ENCODE results near the gene DAAM2.

DAAM2 gene

DNA sequence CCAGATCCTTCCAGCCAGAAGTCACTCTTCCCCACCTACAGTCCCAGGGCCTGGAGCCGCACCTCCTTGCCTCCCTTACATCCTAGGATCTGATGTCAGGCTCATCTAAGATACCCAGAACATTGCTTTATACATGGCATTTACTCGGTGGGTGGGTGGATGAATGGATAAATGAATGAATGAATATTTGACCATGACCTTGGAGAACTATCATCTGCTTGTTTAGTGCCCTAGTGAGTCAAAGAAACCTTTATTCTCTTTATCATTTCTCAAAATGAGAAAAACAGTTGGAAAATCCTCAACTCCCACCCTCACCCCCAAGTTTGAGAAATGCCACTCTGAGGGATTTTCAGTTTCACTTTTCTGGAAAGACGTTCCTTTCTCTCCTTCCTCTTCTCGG lies 56.0 kb downstream of the DAAM2 start:
- no peak for DNase-seq (ENCODE audit: low spot score)

GRCh38 chr6:39849228-39849627 lies 57.1 kb downstream of the DAAM2 start:
- DNase-seq (ENCODE audit: low spot score): no peak

DNA sequence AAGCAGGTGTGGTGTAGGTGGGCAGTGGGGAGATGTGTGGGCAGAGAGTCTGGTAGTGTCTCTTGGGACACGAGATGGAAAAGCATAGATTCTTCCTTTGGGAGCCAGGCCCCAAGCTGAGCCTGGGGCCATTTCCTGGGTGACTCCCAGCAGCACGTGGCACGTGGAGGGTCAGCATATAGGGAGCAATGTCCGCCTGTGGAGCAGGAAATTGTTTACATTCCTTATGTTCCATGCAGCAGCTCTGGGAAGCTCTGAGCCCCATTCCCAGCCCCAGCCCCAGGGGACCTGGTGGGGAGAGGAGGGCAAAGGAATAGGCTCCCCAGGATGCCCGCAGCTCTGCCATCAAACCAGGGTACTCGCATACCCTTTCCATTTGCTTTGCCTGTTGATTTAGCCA lies 57.6 kb downstream of the DAAM2 start:
- no peak for DNase-seq (ENCODE audit: low spot score)

DNA sequence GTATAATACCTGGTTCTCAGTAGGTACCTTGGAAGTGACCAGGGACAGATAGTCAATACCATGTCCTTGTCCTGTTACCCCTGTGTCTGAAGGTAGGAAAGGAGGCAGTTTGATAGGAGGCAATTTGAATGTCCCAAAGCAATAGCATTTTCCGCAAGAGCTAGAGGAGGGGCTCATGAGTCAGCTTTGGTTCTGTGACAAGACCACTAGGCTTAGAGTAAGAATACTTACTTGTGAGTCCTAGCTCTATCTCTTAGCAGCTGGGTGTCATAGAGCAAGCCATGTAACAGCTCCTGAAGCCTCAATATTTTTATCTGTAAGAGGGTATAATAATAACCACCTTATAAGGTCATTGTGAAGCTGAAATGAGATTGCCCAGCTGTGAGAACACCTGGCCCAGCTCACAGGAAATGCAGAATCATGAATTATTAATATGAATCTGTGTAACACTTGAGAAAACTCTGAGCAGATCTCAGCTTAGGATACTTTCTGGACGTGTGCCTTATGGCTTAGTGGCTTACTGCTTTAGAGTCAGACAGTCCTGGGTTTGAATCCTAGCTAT lies 58.6 kb downstream of the DAAM2 start:
- no peak for DNase-seq (ENCODE audit: low spot score)

DNA sequence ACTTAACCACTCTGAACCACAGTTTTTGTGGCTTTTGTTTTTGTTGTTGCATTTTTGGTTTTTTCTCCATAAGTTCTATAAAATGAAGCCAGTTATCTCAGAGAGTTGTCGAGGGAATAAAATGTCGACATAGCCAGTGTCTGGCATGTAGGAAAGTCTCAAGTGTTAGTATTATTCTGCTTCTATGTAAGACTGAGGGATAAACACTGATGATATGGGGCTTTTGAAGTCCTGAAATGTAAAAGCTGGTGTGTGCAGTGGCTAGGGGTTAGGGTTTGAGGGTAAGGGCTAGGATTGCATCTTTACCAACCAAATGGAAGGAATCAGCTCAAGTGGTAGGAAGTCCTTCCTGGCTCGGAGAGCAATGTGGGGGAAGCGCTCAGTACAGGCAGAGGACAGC lies 59.2 kb downstream of the DAAM2 start:
- no peak for DNase-seq (ENCODE audit: low spot score)

GRCh38 chr6:39852324-39852723 lies 60.1 kb downstream of the DAAM2 start:
- no peak for DNase-seq (ENCODE audit: low spot score)

DNA sequence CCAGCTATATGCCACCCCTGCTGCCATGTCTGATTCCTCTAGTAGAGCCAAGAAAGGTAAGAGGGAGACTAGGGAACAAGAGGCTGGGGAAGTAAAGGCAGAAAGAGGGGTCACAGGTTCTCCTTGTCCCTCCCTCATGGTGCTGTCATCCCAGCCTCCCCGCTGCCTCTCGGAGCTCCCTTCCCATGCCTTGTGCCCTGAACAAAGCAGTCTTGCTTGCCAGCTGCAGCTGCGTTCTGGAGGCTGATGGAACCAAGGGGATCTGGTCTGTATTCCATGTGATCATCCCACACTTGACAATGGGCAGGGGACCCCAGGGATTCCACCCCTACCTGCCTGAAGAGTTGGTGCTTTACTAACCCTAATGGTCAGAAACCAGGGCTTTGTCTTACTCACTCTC lies 61.4 kb downstream of the DAAM2 start:
- DNase-seq (ENCODE audit: low spot score): no peak

DNA sequence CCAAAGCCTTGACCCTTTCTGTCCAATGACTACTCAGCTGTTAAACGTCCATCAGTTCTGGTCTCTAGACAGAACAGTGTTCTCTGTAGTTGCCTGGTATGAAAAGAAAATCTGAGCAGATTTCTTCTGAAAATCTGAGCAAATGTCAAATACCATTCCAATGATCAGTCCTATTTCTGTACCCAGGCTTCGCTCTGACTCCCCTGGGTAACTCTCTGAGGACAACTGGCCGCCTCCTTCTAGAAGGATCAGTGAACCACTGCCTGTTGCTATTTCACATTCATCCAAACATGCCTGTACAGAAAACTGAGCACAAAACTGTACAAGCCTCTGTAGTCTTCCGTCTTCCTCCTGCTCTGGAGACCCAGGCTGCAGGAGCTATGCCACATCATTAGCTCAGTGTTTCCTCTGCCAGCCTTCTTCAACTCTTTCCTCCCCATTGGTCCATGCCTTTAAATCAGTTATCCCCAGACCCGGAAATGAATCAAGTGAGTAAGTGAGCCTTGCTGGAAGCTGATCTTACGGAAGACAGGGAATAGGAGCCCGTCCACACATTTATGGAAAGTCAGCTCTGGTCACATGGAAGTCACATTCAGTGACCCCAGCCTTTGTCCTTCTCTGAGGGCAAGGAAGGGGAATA lies 63.3 kb downstream of the DAAM2 start:
- no peak for DNase-seq (ENCODE audit: low spot score)

DNA sequence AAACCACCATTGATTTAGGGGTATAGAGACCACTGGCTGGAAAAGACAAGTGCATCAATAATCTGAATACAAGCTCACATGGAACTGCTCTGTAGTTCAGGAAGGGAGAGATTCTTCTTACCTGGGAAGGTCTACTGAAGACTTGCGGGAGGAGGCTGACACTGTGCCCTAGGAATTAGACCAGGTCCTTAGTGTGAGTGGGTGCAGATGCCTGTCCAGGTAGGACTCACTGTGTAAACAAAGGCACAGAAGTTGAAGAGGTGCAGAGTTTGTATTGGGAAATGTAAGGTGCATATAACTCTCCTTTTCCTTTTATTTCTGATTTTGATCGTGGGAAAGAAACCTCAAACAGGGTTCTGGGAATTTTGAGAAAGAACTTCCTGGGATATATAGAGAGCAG lies 66.8 kb downstream of the DAAM2 start:
- DNase-seq (ENCODE audit: low spot score): no peak

GRCh38 chr6:39861663-39862062 lies 69.5 kb downstream of the DAAM2 start:
- DNase-seq (ENCODE audit: low spot score): no peak

DNA sequence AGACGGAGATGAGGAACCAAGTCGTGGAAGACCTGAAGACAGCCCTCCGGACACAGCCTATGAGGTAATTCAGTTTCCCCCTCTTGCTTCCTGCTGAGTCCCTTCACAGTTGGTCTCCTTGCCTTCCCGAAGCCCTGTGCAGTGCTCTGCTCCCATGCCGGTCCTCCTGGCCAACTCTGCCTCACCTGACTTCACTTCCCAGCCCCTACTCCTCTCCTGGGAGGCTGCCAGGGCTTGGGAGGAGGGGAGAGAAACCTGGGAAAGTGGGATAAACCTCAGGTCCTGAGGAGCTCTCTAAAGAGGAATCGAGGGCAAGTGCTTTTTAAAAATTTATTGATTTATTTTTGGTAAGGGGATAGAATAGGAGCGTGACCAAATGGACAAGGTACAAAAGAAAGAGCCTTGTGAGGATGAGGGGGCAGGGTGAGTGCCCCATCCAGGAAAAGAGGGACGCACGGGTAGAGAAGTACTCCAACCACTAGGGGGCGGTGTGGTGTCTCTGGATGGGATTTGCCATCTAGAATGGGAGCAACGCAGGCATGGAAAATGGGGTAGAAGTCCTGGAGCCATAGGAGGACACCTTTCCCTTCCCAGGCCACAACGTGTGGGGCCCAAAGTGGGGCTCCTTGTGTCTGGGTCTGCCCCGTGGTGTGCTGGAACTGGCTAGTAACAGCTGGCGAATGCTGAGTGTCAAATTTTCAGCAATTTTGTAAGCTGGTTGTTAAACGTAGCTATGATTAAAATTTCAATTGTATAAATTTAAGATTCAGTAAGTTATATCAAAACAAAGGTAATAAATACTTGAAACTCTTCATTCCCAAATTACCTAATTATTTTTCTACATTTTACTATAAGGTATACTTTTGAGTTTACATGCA lies 73.1 kb downstream of the DAAM2 start:
- peak; percentile 60 for DNase-seq (ENCODE audit: low spot score)

DNA sequence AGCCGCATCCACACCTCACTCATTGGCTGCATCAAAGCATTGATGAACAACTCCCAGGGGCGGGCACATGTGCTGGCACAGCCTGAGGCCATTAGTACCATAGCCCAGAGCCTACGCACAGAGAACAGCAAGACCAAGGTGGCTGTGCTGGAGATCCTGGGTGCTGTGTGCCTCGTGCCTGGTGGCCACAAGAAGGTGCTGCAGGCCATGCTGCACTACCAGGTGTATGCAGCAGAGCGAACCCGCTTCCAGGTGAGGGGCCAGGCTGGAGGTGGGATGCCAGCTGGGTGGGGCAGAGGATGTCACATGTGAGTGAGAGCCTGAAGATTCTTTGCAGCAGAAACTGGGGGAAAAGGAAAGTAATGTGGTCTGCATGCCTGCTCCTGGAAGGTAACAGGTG lies 75.4 kb downstream of the DAAM2 start:
- DNase-seq (ENCODE audit: low spot score): no peak

GRCh38 chr6:39870950-39871349 lies 78.8 kb downstream of the DAAM2 start:
- DNase-seq (ENCODE audit: low spot score): no peak

GRCh38 chr6:39873439-39873838 lies 81.3 kb downstream of the DAAM2 start:
- DNase-seq (ENCODE audit: low spot score): no peak

GRCh38 chr6:39876111-39876510 lies 83.9 kb downstream of the DAAM2 start:
- DNase-seq (ENCODE audit: low spot score): no peak

- DNase-seq (ENCODE audit: low spot score): no peak
Measured at GRCh38 chr6:39876826-39877225, 84.7 kb downstream of the DAAM2 start.

GRCh38 chr6:39879535-39879934 lies 87.4 kb downstream of the DAAM2 start:
- no peak for DNase-seq (ENCODE audit: low spot score)

- DNase-seq (ENCODE audit: low spot score): no peak
Measured at GRCh38 chr6:39880594-39880993, 88.4 kb downstream of the DAAM2 start.

DNA sequence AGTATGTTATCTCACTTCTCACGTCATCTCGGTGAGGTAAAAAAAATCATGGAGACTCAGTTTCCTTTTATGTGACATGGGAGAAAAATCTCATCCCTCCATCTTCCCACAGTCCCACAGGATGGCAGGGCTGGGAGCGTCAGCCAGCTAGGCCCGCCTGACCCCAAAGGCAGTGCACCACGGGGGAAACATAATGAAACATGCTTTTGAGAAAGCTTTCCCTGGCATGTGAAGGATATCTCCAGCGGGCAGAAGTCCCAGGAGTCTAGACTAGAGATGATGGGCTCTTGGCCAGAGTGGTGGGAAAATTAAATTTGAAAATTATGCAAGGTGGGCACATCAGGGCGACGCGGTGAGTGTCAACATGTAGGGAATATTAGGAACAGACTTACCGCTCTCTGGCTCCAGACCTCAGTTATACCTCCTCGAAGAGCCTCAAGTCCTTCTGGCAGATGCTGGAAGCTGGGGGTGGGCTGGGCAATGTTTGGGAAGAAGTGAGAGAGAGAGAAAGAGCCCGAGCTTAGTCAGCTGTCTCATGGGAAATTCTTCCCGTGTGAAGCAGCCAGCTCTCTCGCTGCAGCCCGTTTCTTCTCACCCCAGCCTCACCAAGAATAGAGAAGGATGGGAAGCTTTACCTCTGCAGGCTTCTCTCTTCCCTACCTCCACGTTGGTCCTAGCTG lies 89.8 kb downstream of the DAAM2 start:
- DNase-seq (ENCODE audit: low spot score): no peak

DNA sequence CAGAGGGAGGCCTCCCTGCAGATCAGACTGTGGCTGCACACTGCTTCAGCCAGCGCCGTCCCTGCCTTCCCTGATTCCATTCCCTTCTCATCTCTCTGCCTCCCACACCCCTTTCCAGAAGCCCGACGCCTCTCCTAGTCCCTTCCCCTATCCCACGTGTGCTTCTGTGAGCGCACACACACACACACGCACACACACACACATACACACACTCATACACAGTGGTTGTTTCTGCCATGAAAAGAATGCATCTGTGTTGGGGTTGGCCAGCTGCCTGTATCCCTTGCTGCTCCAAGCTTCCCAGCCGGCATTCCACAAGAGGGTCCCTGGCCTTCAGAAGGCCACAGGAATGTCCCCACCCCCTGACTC lies 90.3 kb downstream of the DAAM2 start:
- no peak for DNase-seq (ENCODE audit: low spot score)

GRCh38 chr6:39884696-39885095 lies 92.5 kb downstream of the DAAM2 start:
- no peak for DNase-seq (ENCODE audit: low spot score)

- DNase-seq (ENCODE audit: low spot score): no peak
Measured at GRCh38 chr6:39885691-39886090, 93.5 kb downstream of the DAAM2 start.

- no peak for DNase-seq (ENCODE audit: low spot score)
Measured at GRCh38 chr6:39886871-39887270, 94.7 kb downstream of the DAAM2 start.

Data from activated CD4-positive, alpha-beta T cell treated with anti-CD3 and anti-CD28 coated beads, Interleukin-2, Interleukin-4, amounts not matched to agents 100 ng/mL and 50 ng/mL, durations not matched to agents 16 hours and 8 hours (primary cell).